GM18519 (cell line): ENCODE data around the gene SERPINB3.
"Not testable (repeated sequence)": the region's sequence is repeated elsewhere in the genome, so short reads cannot be mapped to it uniquely, and the experiment has no call there.

Experiments used
- ATAC-seq: cut with Tn5 transposase; IDR thresholded peaks from one replicate; pipeline ENCODE4 v1.9.1; 2021; ENCODE audit warnings: mild to moderate bottlenecking, moderate library complexity; ENCODE audit not compliant: unreplicated experiment, low FRiP score

Gene SERPINB3

GRCh38 chr18:63661750-63662149 lies at the start of gene SERPINB3:
Gene SERPINB3 (minus strand): TSS chr18:63661893. CDS start chr18:63661216, 677 bp downstream.
- not testable (repeated sequence) for ATAC-seq

- ATAC-seq: no peak
These were observed 47.0 kb upstream of the SERPINB3 start for GRCh38 chr18:63708650-63709049.

- ATAC-seq: no peak
These were observed 46.1 kb upstream of the SERPINB3 start for GRCh38 chr18:63707816-63708215.

- ATAC-seq: no peak
These were observed 43.7 kb upstream of the SERPINB3 start for GRCh38 chr18:63705401-63705800.

GRCh38 chr18:63702660-63703059 lies 41.0 kb upstream of the SERPINB3 start, which contains the start of gene SERPINB11:
Gene SERPINB11 (plus strand): TSS chr18:63702960. CDS start chr18:63710194, 7,234 bp downstream.
- no peak for ATAC-seq

- ATAC-seq: no peak
These were observed 40.3 kb upstream of the SERPINB3 start for GRCh38 chr18:63701952-63702351.

- no peak for ATAC-seq
These were observed 38.8 kb upstream of the SERPINB3 start for GRCh38 chr18:63700501-63700900.

GRCh38 chr18:63697097-63697660 lies 35.5 kb upstream of the SERPINB3 start:
- ATAC-seq: no peak

- no peak for ATAC-seq
These were observed 27.4 kb upstream of the SERPINB3 start for GRCh38 chr18:63689064-63689463.

GRCh38 chr18:63686871-63687270 lies 25.2 kb upstream of the SERPINB3 start:
- no peak for ATAC-seq

GRCh38 chr18:63684718-63685117 lies 23.0 kb upstream of the SERPINB3 start:
- ATAC-seq: no peak

- no peak for ATAC-seq
These were observed 22.2 kb upstream of the SERPINB3 start for GRCh38 chr18:63683890-63684289.

- no peak for ATAC-seq
These were observed 21.5 kb upstream of the SERPINB3 start for GRCh38 chr18:63683152-63683551.

- ATAC-seq: no peak
These were observed 20.0 kb upstream of the SERPINB3 start for GRCh38 chr18:63681449-63682340.

- ATAC-seq: no peak
These were observed 18.3 kb upstream of the SERPINB3 start for GRCh38 chr18:63679820-63680606.

- no peak for ATAC-seq
These were observed 16.0 kb upstream of the SERPINB3 start for GRCh38 chr18:63677500-63678225.

- peak; percentile 95 for ATAC-seq
These were observed 15.0 kb upstream of the SERPINB3 start for GRCh38 chr18:63676526-63677323.

- ATAC-seq: no peak
These were observed 2.9 kb upstream of the SERPINB3 start for GRCh38 chr18:63664571-63664970.

- ATAC-seq: not testable (repeated sequence)
These were observed 2.8 kb downstream of the SERPINB3 start for GRCh38 chr18:63658920-63659319.
